ENCODE data around the gene CAMTA1. TPM values are rescaled to one million over a fixed set of nuclear protein-coding genes. Genes with fewer than 3 reads are reported as not detected.

CAMTA1 gene
- total RNA-seq, 1 experiment from 2014 or later: 69.5 TPM

DNA sequence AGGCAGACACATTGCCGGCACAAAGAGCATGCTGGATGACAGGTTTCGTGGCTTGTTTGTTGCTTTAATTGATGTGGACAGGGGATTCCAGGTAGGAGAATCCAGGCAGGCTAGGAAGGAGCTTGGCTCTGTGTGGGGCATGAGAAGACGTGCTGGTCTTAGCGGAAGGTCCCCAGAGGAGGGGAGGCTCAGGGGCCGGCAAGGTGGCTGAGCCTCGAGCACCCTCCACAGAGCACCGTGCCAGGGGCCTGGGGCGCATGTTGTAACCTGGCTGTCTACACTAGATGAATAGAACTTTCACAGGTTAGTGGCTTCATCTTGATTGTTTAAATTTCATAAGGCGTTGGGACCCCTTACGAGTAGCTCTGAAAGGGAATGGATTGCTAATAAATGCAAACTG is 223.1 kb downstream of the CAMTA1 start (continued):
- TF ChIP-seq, protein P1, sequence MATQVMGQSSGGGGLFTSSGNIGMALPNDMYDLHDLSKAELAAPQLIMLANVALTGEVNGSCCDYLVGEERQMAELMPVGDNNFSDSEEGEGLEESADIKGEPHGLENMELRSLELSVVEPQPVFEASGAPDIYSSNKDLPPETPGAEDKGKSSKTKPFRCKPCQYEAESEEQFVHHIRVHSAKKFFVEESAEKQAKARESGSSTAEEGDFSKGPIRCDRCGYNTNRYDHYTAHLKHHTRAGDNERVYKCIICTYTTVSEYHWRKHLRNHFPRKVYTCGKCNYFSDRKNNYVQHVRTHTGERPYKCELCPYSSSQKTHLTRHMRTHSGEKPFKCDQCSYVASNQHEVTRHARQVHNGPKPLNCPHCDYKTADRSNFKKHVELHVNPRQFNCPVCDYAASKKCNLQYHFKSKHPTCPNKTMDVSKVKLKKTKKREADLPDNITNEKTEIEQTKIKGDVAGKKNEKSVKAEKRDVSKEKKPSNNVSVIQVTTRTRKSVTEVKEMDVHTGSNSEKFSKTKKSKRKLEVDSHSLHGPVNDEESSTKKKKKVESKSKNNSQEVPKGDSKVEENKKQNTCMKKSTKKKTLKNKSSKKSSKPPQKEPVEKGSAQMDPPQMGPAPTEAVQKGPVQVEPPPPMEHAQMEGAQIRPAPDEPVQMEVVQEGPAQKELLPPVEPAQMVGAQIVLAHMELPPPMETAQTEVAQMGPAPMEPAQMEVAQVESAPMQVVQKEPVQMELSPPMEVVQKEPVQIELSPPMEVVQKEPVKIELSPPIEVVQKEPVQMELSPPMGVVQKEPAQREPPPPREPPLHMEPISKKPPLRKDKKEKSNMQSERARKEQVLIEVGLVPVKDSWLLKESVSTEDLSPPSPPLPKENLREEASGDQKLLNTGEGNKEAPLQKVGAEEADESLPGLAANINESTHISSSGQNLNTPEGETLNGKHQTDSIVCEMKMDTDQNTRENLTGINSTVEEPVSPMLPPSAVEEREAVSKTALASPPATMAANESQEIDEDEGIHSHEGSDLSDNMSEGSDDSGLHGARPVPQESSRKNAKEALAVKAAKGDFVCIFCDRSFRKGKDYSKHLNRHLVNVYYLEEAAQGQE (IDR thresholded peaks at IDR 0.05; ENCODE audit: low read depth): no peak

DNA sequence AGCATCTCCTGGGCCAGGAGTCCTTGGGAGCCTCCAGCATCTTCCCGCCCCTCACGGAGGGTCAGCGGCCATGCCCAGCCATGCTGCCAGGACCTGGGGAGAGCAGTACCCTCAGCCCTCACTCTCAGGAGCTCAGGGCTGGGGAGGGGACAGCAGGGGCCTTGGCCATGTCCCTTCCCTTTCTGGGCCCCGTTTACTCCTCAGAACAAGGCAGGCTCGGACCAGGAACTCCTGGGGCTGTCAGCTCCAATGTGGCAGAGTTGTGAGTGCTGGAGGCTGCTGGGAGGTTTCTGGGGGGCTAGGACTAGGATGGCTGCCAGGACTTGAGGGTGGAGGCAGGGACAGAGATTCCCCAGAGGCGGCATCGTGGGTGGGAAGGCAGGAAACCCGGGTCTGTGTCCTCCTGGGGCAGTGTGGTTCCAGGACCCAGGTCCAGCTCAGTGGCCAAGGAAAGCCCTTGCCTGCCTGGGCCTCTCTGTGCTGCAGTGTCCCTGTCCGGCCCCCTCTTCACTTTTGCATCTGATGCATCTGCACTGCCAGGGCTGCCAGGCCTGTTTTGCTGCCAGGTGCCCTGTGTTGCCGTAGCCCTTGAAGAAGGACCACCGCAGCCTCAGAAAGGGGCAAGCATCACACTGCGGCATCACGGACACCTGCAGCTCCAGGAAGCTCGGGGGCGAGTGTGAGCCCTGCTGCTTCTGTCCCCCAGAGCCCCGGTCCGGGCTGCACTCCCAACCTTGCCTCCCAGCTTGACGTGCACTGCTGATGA is 223.9 kb downstream of the CAMTA1 start:
- ATAC-seq: no peak
- POLR2A ChIA-PET: no interaction called here
- no peaks in the 10 kb centered on the region; the same call in 1 of the 2 replicates for H3K27me3 ChIP-seq (ENCODE audit: insufficient read depth, low read length)
- H3K9me3 ChIP-seq (ENCODE audit: control insufficient read depth in 1 of 2, insufficient read depth in 1 of 2, low read depth in 1 of 2, low read length in 2 of 2): no peaks in the 10 kb centered on the region
- no peak overlapping the region for H3K27ac ChIP-seq (ENCODE audit: low read depth, low read length)
- H3K9me2 ChIP-seq (ENCODE audit: insufficient read depth): no peaks in the 10 kb centered on the region
- CTCF ChIA-PET: no interaction called here
- DNase-seq (ENCODE audit: low read depth, low spot score): no peak
- RAD21 ChIA-PET (ENCODE audit: low non-redundant PET in 1 of 2, low total read pairs in 2 of 2, uncharacterized antibody in 2 of 2, unreplicated experiment in 2 of 2): no interaction called here
- no TSS peak for BruUV-seq (replicated peaks)
- intact Hi-C loops (cut with micrococcal nuclease): no loop called here
- H3K36me3 ChIP-seq (ENCODE audit: control insufficient read depth in 1 of 2, insufficient read depth in 2 of 2, low read length in 2 of 2): no peaks in the 10 kb centered on the region
- H3K79me2 ChIP-seq (ENCODE audit: insufficient read depth, low read length): no peaks in the 10 kb centered on the region
- TF ChIP-seq ELF1 (IDR thresholded peaks at IDR 0.05; ENCODE audit: borderline replicate concordance, low read depth) (no peak), FOSL1 (IDR thresholded peaks at IDR 0.05; ENCODE audit: low read depth) (no peak), SP1 (IDR thresholded peaks at IDR 0.05; ENCODE audit: low read depth) (no peak), EZH2phosphoT487 (IDR thresholded peaks at IDR 0.05; ENCODE audit: borderline replicate concordance) (no peak), EGR1 (IDR thresholded peaks at IDR 0.05; ENCODE audit: low read depth) (no peak), TCF7L2 (IDR thresholded peaks at IDR 0.05; ENCODE audit: borderline replicate concordance, extremely low read depth, insufficient read depth, insufficient read length) (no peak), CEBPB (IDR thresholded peaks at IDR 0.05; ENCODE audit: low read depth) (no peak)
- no peak overlapping the region for H3K9ac ChIP-seq (ENCODE audit: low read length)
- H4K20me1 ChIP-seq (ENCODE audit: insufficient read depth): no peaks in the 10 kb centered on the region
- H2AFZ ChIP-seq (ENCODE audit: low read depth, low read length, poor library complexity, severe bottlenecking): no peak overlapping the region
- no peak overlapping the region for H3K4me3 ChIP-seq (replicated peaks in 1 of 2; ENCODE audit: low read depth in 1 of 2, low read length in 2 of 2)
- H3K4me1 ChIP-seq (ENCODE audit: control insufficient read depth in 1 of 2, insufficient read depth in 2 of 2, low read length in 2 of 2): no peaks in the 10 kb centered on the region
- no peak overlapping the region for H3K4me2 ChIP-seq (ENCODE audit: low read length)

All from HCT116 (cell line).